Stimulated activated CD4-positive, alpha-beta T cell treated with anti-CD3 and anti-CD28 coated beads, Interleukin-2, amount 100 ng/mL, for 48 hours (primary cell): ENCODE measurements around the gene CXCL8.
"Not testable (repeated sequence)": the region's sequence is repeated elsewhere in the genome, so short reads cannot be mapped to it uniquely, and the experiment has no call there.

Source experiments
- DNase-seq, 2 donors: peaks; one replicate each; pipeline ENCODE4 v3.0.0-alpha.2; 2020

CXCL8 gene

GRCh38 chr4:73740353-73740778 is at the start of gene CXCL8:
CXCL8 (plus strand) TSS chr4:73740569; CDS start chr4:73740659, 90 bp downstream.
- DNase-seq = no peak

- not testable (repeated sequence) for DNase-seq
Observed at GRCh38 chr4:73691201-73691600, 49.2 kb upstream of the CXCL8 start.

GRCh38 chr4:73691759-73692158 is 48.6 kb upstream of the CXCL8 start:
- DNase-seq = no peak

- DNase-seq = no peak
Observed at GRCh38 chr4:73692254-73692653, 48.1 kb upstream of the CXCL8 start.

GRCh38 chr4:73692701-73693100 is 47.7 kb upstream of the CXCL8 start:
- no peak for DNase-seq

GRCh38 chr4:73693811-73694210 is 46.6 kb upstream of the CXCL8 start:
- DNase-seq = no peak

- no peak for DNase-seq
Observed at GRCh38 chr4:73698217-73698616, 42.2 kb upstream of the CXCL8 start.

- no peak for DNase-seq
Observed at GRCh38 chr4:73701116-73701515, 39.3 kb upstream of the CXCL8 start.

GRCh38 chr4:73702796-73703287 is 37.5 kb upstream of the CXCL8 start:
- no peak for DNase-seq

GRCh38 chr4:73703320-73703719 is 37.0 kb upstream of the CXCL8 start:
- no peak for DNase-seq

GRCh38 chr4:73704314-73705055 is 35.9 kb upstream of the CXCL8 start:
- DNase-seq = no peak

GRCh38 chr4:73705056-73705432 is 35.3 kb upstream of the CXCL8 start:
- no peak for DNase-seq

GRCh38 chr4:73705721-73706120 is 34.6 kb upstream of the CXCL8 start:
- no peak for DNase-seq

- DNase-seq = no peak
Observed at GRCh38 chr4:73706811-73707210, 33.6 kb upstream of the CXCL8 start.

- DNase-seq = no peak
Observed at GRCh38 chr4:73707269-73707875, 33.0 kb upstream of the CXCL8 start.

- DNase-seq = no peak
Observed at GRCh38 chr4:73707918-73708577, 32.3 kb upstream of the CXCL8 start.

- DNase-seq = no peak
Observed at GRCh38 chr4:73709451-73710033, 30.8 kb upstream of the CXCL8 start.

- no peak for DNase-seq
Observed at GRCh38 chr4:73710094-73710493, 30.3 kb upstream of the CXCL8 start.

- no peak for DNase-seq
Observed at GRCh38 chr4:73711989-73712388, 28.4 kb upstream of the CXCL8 start.

- DNase-seq = no peak
Observed at GRCh38 chr4:73713650-73714049, 26.7 kb upstream of the CXCL8 start.

GRCh38 chr4:73714647-73715046 is 25.7 kb upstream of the CXCL8 start:
- no peak for DNase-seq

GRCh38 chr4:73715659-73716058 is 24.7 kb upstream of the CXCL8 start:
- DNase-seq = no peak
